ENCODE results near the gene LINC00632.

The LINC00632 gene

DNA sequence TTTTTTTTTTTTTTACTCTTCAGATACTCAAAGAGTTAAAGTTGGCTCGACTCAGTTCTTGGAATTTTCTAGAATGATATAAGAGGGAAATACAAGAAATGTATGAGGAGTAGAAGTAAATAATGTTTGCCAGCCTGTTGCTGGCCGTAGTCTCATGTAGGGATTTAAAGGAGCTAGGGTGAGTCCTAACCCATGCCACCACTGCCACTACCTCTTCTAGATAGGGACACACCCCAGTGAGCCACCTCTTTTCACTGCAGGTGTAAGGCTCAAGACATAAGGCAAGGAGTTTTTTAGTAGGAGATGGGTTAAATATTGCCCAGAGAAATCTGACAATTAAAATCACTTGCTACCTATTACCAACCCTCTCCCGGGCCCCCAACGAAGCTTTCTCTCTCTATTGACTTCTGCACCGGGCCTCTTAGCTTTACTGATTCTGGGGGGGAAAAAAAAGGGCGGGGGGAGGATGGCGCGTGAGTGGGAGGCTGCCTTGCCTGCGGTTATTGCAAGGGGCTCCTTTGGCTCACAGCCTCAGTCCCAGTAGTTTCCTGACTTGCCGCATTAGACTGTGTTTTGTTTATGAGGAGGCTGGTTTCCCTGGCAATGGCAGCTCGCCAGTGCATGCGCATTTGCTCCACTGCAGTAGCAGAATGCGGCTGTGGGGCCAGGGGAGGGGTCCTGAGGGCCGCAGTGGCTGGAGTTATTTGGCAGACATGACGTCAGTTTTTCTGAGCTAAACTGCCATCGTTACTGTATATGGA is 3.0 kb downstream of the LINC00632 start:
- no peaks in the 10 kb centered on the region for H3K9me3 ChIP-seq (ENCODE audit: insufficient read depth, low read depth, low read length)
- no peak overlapping the region for H3K4me2 ChIP-seq (ENCODE audit: low read depth, low read length, poor library complexity, severe bottlenecking)
- no peaks in the 10 kb centered on the region for H3F3A ChIP-seq (ENCODE audit: low read depth)
- no peak for TF ChIP-seq EZH2phosphoT487 (IDR thresholded peaks at IDR 0.05; ENCODE audit: borderline replicate concordance)
- TF ChIP-seq, protein P1, sequence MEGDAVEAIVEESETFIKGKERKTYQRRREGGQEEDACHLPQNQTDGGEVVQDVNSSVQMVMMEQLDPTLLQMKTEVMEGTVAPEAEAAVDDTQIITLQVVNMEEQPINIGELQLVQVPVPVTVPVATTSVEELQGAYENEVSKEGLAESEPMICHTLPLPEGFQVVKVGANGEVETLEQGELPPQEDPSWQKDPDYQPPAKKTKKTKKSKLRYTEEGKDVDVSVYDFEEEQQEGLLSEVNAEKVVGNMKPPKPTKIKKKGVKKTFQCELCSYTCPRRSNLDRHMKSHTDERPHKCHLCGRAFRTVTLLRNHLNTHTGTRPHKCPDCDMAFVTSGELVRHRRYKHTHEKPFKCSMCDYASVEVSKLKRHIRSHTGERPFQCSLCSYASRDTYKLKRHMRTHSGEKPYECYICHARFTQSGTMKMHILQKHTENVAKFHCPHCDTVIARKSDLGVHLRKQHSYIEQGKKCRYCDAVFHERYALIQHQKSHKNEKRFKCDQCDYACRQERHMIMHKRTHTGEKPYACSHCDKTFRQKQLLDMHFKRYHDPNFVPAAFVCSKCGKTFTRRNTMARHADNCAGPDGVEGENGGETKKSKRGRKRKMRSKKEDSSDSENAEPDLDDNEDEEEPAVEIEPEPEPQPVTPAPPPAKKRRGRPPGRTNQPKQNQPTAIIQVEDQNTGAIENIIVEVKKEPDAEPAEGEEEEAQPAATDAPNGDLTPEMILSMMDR (conservative IDR thresholded peaks at IDR 0.05; ENCODE audit: low read length): no peak
- no peaks in the 10 kb centered on the region for H3K9me2 ChIP-seq (replicated peaks; ENCODE audit: low read depth, low read length)
- H3K79me2 ChIP-seq (ENCODE audit: insufficient read depth, low read length): no peaks in the 10 kb centered on the region
- no peaks in the 10 kb centered on the region for H3K36me3 ChIP-seq (ENCODE audit: insufficient read depth, low read length)
- H2AFZ ChIP-seq (ENCODE audit: low read length): no peak overlapping the region
- no peaks in the 10 kb centered on the region for H4K20me1 ChIP-seq (ENCODE audit: insufficient read depth, low read length, poor library complexity, severe bottlenecking)
- no peak overlapping the region for H3K9ac ChIP-seq (ENCODE audit: low read depth, low read length, poor library complexity, severe bottlenecking)
- no peaks in the 10 kb centered on the region for H3K4me1 ChIP-seq (ENCODE audit: insufficient read depth, low read length, poor library complexity, severe bottlenecking)
- H3K27me3 ChIP-seq (ENCODE audit: insufficient read depth, low read length, poor library complexity, severe bottlenecking): no peaks in the 10 kb centered on the region
- no peak overlapping the region for H3K4me3 ChIP-seq (ENCODE audit: low read length, poor library complexity, severe bottlenecking)

DNA sequence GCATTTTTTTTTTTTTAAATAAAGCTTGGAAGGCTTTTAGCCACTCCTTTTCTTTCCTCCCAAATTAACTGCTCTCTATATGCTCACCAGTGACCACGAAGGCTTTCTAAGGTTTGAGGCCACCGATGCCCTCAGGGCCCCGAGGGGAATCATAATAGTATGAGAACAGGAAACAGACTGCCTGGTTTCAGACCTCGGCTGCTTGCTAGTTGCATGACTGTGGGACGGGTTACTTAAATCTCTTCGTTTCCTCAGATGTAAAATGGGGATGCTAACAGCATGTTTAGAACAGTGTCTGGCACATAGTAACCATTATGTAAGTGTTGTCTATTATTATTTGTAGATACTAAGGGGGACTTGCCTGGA is 3.6 kb downstream of the LINC00632 start:
- H3K9me2 ChIP-seq (replicated peaks; ENCODE audit: low read depth, low read length): no peaks in the 10 kb centered on the region
- H3K4me1 ChIP-seq (ENCODE audit: insufficient read depth, low read length, poor library complexity, severe bottlenecking): no peaks in the 10 kb centered on the region
- no peak overlapping the region for H3K9ac ChIP-seq (ENCODE audit: low read depth, low read length, poor library complexity, severe bottlenecking)
- H3K27me3 ChIP-seq (ENCODE audit: insufficient read depth, low read length, poor library complexity, severe bottlenecking): no peaks in the 10 kb centered on the region
- H3K79me2 ChIP-seq (ENCODE audit: insufficient read depth, low read length): no peaks in the 10 kb centered on the region
- no peak overlapping the region for H2AFZ ChIP-seq (ENCODE audit: low read length)
- no peaks in the 10 kb centered on the region for H4K20me1 ChIP-seq (ENCODE audit: insufficient read depth, low read length, poor library complexity, severe bottlenecking)
- no peak overlapping the region for H3K4me3 ChIP-seq (ENCODE audit: low read length, poor library complexity, severe bottlenecking)
- no peaks in the 10 kb centered on the region for H3K36me3 ChIP-seq (ENCODE audit: insufficient read depth, low read length)
- H3K4me2 ChIP-seq (ENCODE audit: low read depth, low read length, poor library complexity, severe bottlenecking): no peak overlapping the region
- H3K9me3 ChIP-seq (ENCODE audit: insufficient read depth, low read depth, low read length): no peaks in the 10 kb centered on the region
- H3F3A ChIP-seq (ENCODE audit: low read depth): no peaks in the 10 kb centered on the region
- TF ChIP-seq, protein P1 (conservative IDR thresholded peaks at IDR 0.05; ENCODE audit: low read length): no peak
- no peak for TF ChIP-seq EZH2phosphoT487 (IDR thresholded peaks at IDR 0.05; ENCODE audit: borderline replicate concordance)

DNA sequence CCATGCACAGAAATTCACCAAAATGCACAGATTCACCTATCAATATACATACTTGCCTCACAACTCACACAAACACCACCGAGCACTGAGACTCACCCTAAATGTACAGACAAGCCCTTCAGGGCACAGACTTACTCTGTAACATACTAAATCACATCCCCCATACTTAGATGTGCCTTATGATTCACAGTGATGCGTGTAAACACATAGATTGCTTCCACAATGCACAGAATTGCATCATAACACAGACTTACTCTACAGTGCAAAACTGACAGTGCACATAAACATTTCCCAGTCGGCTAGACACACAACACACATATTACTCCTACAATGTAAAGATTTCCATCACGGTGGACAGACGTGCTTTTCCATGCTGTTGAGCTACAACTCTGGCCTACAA is 6.2 kb downstream of the LINC00632 start:
- Histone ChIP-seq H3K4me2 (ENCODE audit: low read depth, low read length, poor library complexity, severe bottlenecking) (no peak overlapping the region), H2AFZ (ENCODE audit: low read length) (no peak overlapping the region), H3K27me3 (ENCODE audit: insufficient read depth, low read length, poor library complexity, severe bottlenecking) (no peaks in the 10 kb centered on the region), H3K4me3 (ENCODE audit: low read length, poor library complexity, severe bottlenecking) (no peak overlapping the region), H3K9me2 (replicated peaks; ENCODE audit: low read depth, low read length) (no peaks in the 10 kb centered on the region), H3K79me2 (ENCODE audit: insufficient read depth, low read length) (no peaks in the 10 kb centered on the region), H3K9ac (ENCODE audit: low read depth, low read length, poor library complexity, severe bottlenecking) (no peak overlapping the region), H3K36me3 (ENCODE audit: insufficient read depth, low read length) (no peaks in the 10 kb centered on the region), H3F3A (ENCODE audit: low read depth) (no peaks in the 10 kb centered on the region), H3K4me1 (ENCODE audit: insufficient read depth, low read length, poor library complexity, severe bottlenecking) (no peaks in the 10 kb centered on the region), H3K9me3 (ENCODE audit: insufficient read depth, low read depth, low read length) (no peaks in the 10 kb centered on the region), H4K20me1 (ENCODE audit: insufficient read depth, low read length, poor library complexity, severe bottlenecking) (no peaks in the 10 kb centered on the region)
- TF ChIP-seq, protein P1 (conservative IDR thresholded peaks at IDR 0.05; ENCODE audit: low read length): no peak
- no peak for TF ChIP-seq EZH2phosphoT487 (IDR thresholded peaks at IDR 0.05; ENCODE audit: borderline replicate concordance)

Measured in Loucy (cell line).